Pancreas (tissue), 10 donors: ENCODE measurements around the gene MAPK10. TPM values are rescaled to one million over a fixed set of nuclear protein-coding genes. Genes with fewer than 3 reads are reported as not detected.

Experiments
- ATAC-seq, 4 donors: fragments of 200-7000 bp; cut with Tn5 transposase; one replicate each; pipeline versions ENCODE4 v1.8.0 to v1.9.1; 2020; ENCODE audit warnings: mild to moderate bottlenecking in 4 of 4, moderate library complexity in 4 of 4
- DNase-seq, 6 donors: peaks; one replicate each; pipeline ENCODE4 v3.0.0-alpha.2; 2020
- FAIRE-seq: peaks from 2 replicates; lab custom pipeline; 2012; peaks lifted over from hg19 to GRCh38; lab: Jason Lieb, UNC
- H3K27ac ChIP-seq, 4 donors: fragments of 200-600 bp; sonication (generic); 1 replicate in 3 of 4; 2 replicates in 1 of 4; pipeline versions ENCODE4 v1.5.0 to v1.8.0; 2020
- H3K27me3 ChIP-seq, 4 donors: fragments of 200-600 bp; one replicate each; pipeline ENCODE4 v1.8.0; 2021
- H3K36me3 ChIP-seq, 3 donors: fragments of 200-600 bp; sonication (generic) in 1 of 3; one replicate each; pipeline versions ENCODE4 v1.5.0 to v1.8.0; 2020 to 2021
- H3K4me1 ChIP-seq, 3 donors: fragments of 200-600 bp; one replicate each; pipeline ENCODE4 v1.8.0; 2021
- H3K4me3 ChIP-seq, 4 donors: fragments of 200-600 bp; sonication (generic) in 2 of 4; one replicate each; pipeline versions ENCODE4 v1.5.0 to v1.8.0; 2020 to 2021
- H3K9me3 ChIP-seq, 4 donors: fragments of 200-600 bp; one replicate each; pipeline ENCODE4 v1.8.0; 2021
- WGBS, 2 donors: extraction: QIAGEN DNeasy Blood & Tissue Kit; methylation state at CpG; one replicate each; pipeline ENCODE4 v1.1.7; 2013; 5-methylcytosine and 5-hydroxymethylcytosine counted together
- intact Hi-C, 3 donors: fragments of 100-400 bp; cut with DNase I; formaldehyde crosslinking; loops; one replicate each; pipeline versions ENCODE4 v1.11.1 to v1.14.2; 2022
- polyA plus RNA-seq, 2 donors: library from polyadenylated mRNA; stranded (reverse); fragments of 200-250 nt; gene quantifications; one replicate each; pipeline ENCODE4 v1.2.3, GENCODE V29; 2013
- total RNA-seq, 6 donors: library from RNA; stranded (reverse); fragmentation: NEBNext Ultra II Directional in 4 of 6; extraction: Animal tissue kit (Norgen Biotek cat#: 25700) in 4 of 6; gene quantifications; one replicate each; pipeline versions ENCODE4 v1.2.1 to v1.2.4, GENCODE V29; 2021 to 2023
- TF ChIP-seq, protein P1 (sequence below), 4 donors: fragments of 200-600 bp; sonication (generic) in 3 of 4; IDR thresholded peaks; one replicate each; pipeline versions ENCODE4 v1.5.0 to v1.8.0; 2021; ENCODE audit warnings: antibody characterized with exemption in 4 of 4
- donor health status: healthy with polysubstance abuse.
- donor health status: DM: no; HTN: no; CAD: no; lungs with moderate emphysema.
- donor health status: DM: no; HTN: no; CAD: no.
- donor health status: control.
- donor health status: control.
- donor health status: Bipolar disorder and iron deficiency.
- donor health status: DM: yes; HTN: yes; CAD: no.
- donor health status: DM: no; HTN: no; CAD: no.
- donor health status: DM: no; HTN: no; CAD: no.
- donor health status: DM: yes; HTN: yes; CAD: no.

MAPK10 gene
- total and polyA plus RNA-seq, 8 donors = 5.1 to 20.7 (median 9.9) TPM

GRCh38 chr4:86354390-86354789 is 5.5 kb downstream of the MAPK10 start:
- WGBS, 2 donors = 52 to 73% methylated on average over 2 of the region's 2 CpGs
- FAIRE-seq = no peak
- Histone ChIP-seq H3K9me3 (no peaks in the 10 kb centered on the region), H3K4me1 (no peaks in the 10 kb centered on the region), H3K27ac (no peak overlapping the region), H3K4me3 (no peak overlapping the region), H3K27me3 (no peaks in the 10 kb centered on the region), H3K36me3 (no peaks in the 10 kb centered on the region)
- no peak for DNase-seq
- ATAC-seq = no peak
- intact Hi-C loops = no loop called here
- TF ChIP-seq, protein P1, sequence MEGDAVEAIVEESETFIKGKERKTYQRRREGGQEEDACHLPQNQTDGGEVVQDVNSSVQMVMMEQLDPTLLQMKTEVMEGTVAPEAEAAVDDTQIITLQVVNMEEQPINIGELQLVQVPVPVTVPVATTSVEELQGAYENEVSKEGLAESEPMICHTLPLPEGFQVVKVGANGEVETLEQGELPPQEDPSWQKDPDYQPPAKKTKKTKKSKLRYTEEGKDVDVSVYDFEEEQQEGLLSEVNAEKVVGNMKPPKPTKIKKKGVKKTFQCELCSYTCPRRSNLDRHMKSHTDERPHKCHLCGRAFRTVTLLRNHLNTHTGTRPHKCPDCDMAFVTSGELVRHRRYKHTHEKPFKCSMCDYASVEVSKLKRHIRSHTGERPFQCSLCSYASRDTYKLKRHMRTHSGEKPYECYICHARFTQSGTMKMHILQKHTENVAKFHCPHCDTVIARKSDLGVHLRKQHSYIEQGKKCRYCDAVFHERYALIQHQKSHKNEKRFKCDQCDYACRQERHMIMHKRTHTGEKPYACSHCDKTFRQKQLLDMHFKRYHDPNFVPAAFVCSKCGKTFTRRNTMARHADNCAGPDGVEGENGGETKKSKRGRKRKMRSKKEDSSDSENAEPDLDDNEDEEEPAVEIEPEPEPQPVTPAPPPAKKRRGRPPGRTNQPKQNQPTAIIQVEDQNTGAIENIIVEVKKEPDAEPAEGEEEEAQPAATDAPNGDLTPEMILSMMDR (IDR thresholded peaks at IDR 0.05) = no peak

DNA sequence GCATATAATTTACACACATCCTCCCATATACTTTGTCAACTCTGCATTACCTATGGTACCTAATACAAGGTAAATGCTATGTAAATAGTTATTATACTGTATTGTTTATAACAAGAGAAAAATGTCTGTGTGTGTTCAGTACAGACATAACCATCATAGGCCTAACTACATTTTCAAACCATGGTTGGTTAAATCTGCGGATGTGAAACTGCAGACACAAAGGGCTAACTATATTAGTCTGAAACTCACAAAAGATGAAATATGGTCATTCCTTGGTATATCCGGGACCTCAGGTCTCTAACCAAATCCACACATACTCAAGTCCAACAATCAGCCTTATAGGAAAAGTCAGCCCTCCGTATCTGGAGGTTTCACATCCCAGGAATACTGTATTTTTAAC is 13.5 kb downstream of the MAPK10 start:
- Histone ChIP-seq H3K36me3 (no peaks in the 10 kb centered on the region), H3K4me3 (no peak overlapping the region), H3K9me3 (no peaks in the 10 kb centered on the region), H3K27me3 (no peaks in the 10 kb centered on the region), H3K4me1 (no peaks in the 10 kb centered on the region), H3K27ac (no peak overlapping the region)
- TF ChIP-seq, protein P1 (IDR thresholded peaks at IDR 0.05) = no peak
- intact Hi-C loops = no loop called here
- FAIRE-seq (no peak), DNase-seq (no peak), ATAC-seq (no peak)
- WGBS, 2 donors = 91 to 96% methylated on average over 3 of the region's 3 CpGs

GRCh38 chr4:86344127-86344526 is 15.7 kb downstream of the MAPK10 start:
- WGBS, 2 donors = 67 to 80% methylated on average over 3 of the region's 3 CpGs
- no peak for DNase-seq

DNA sequence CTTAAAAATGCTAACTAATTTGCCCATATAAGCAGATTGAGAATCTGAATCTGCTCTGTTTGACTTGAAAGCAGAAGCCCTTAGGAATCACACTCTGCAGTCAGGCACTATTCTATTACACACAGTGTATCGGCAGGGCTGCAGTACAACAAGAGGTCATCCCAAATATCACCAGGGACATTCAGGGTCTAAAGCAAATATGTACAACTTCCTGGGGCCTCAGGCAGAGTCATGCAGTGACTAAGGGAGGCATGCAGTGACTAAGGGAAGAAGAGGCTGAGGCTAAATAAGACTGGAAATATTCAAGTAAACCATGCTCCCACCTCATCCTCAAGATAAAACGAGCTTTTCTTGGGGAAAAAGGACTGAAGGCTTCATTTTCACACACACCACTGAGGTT is 20.9 kb downstream of the MAPK10 start:
- FAIRE-seq = no peak
- DNase-seq = no peak

More at GRCh38 chr4:86344127-86344526, 15.7 kb downstream of the MAPK10 start:
- no peak for ATAC-seq
- no peaks in the 10 kb centered on the region for H3K9me3 ChIP-seq
- H3K36me3 ChIP-seq = no peaks in the 10 kb centered on the region
- no peaks in the 10 kb centered on the region for H3K27me3 ChIP-seq
- no peak overlapping the region for H3K27ac ChIP-seq
- TF ChIP-seq, protein P1 (IDR thresholded peaks at IDR 0.05) = no peak
- no peaks in the 10 kb centered on the region for H3K4me1 ChIP-seq
- no peak overlapping the region for H3K4me3 ChIP-seq
- no peak for FAIRE-seq
- intact Hi-C loops = no loop called here

DNA sequence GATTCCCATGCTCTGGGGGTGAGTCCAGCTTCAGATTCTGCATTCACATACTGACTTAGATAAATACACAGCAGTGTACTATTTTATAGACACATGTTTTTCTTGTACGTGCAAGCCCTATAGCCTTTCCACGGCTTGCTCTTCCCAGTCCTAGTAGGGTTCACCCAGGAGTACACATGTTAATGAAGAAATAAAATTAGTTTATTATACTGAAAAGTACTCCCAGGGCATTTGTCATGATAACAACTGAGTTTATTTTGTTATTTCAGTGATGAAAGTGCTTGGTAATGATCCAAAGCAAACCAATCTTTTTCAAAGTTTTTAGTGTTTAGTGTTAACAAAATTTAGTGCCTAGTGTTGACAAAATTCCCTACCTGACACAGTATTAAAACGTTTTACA is 21.3 kb downstream of the MAPK10 start:
- H3K27me3 ChIP-seq = no peaks in the 10 kb centered on the region
- 22 to 31% methylated on average over 3 of the region's 3 CpGs for WGBS, 2 donors
- ATAC-seq (no peak), DNase-seq (no peak), FAIRE-seq (no peak)
- intact Hi-C loops = no loop called here
- H3K9me3 ChIP-seq = no peaks in the 10 kb centered on the region
- H3K4me3 ChIP-seq = no peak overlapping the region
- H3K36me3 ChIP-seq = no peaks in the 10 kb centered on the region
- TF ChIP-seq, protein P1 (IDR thresholded peaks at IDR 0.05) = no peak
- H3K4me1 ChIP-seq = no peaks in the 10 kb centered on the region
- no peak overlapping the region for H3K27ac ChIP-seq

More for the DNA sequence above, 20.9 kb downstream of the MAPK10 start:
- Histone ChIP-seq H3K9me3 (no peaks in the 10 kb centered on the region), H3K27me3 (no peaks in the 10 kb centered on the region), H3K36me3 (no peaks in the 10 kb centered on the region), H3K4me3 (no peak overlapping the region), H3K4me1 (no peaks in the 10 kb centered on the region), H3K27ac (no peak overlapping the region)
- TF ChIP-seq, protein P1 (IDR thresholded peaks at IDR 0.05) = no peak
- WGBS, 2 donors = 68 to 74% methylated on average over 2 of the region's 2 CpGs
- intact Hi-C loops = no loop called here
- peak in 3 of 4 donors; percentile 44 to 70 (median 65) for ATAC-seq
